Measurements from ENCODE around the gene SIK3.
A peak's percentile ranks its signal among the peaks of the same experiment; 100 is the strongest.

Gene SIK3

DNA sequence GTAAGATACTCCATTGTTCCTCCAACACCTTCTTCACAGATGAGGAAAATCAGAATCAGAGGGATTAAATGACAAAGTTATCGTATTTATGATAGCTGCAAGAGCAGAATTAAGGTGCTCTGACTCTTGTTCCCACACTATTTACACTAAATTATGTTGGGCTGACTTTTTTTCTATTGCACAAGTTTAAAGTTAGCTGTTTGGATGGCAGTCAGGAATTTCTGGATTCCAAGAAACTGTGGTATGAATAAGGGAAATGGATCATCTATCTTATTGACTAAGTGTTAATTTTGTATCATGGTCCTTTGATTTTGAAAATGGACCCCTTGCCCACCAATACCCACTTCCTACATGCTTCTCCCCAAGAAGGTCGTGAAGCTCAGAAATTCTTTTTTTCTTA lies 240.9 kb downstream of the SIK3 start:
- H3K4me3 ChIP-seq (ENCODE audit: low read depth in 1 of 2, low read length in 1 of 2), result no peak overlapping the region
- TF ChIP-seq, protein P1, sequence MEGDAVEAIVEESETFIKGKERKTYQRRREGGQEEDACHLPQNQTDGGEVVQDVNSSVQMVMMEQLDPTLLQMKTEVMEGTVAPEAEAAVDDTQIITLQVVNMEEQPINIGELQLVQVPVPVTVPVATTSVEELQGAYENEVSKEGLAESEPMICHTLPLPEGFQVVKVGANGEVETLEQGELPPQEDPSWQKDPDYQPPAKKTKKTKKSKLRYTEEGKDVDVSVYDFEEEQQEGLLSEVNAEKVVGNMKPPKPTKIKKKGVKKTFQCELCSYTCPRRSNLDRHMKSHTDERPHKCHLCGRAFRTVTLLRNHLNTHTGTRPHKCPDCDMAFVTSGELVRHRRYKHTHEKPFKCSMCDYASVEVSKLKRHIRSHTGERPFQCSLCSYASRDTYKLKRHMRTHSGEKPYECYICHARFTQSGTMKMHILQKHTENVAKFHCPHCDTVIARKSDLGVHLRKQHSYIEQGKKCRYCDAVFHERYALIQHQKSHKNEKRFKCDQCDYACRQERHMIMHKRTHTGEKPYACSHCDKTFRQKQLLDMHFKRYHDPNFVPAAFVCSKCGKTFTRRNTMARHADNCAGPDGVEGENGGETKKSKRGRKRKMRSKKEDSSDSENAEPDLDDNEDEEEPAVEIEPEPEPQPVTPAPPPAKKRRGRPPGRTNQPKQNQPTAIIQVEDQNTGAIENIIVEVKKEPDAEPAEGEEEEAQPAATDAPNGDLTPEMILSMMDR (IDR thresholded peaks at IDR 0.05), result no peak
- peaks cover 15 to 18% of the 10 kb centered on the region in 2 experiments for H3K4me1 ChIP-seq (ENCODE audit: control insufficient read depth in 1 of 2, insufficient read depth in 1 of 2, low read depth in 1 of 2, low read length in 1 of 2)
- H3K9me3 ChIP-seq, result no peaks in the 10 kb centered on the region
- H3K36me3 ChIP-seq, result peaks cover 82% of the 10 kb centered on the region
- H3K27ac ChIP-seq, result no peak overlapping the region
- H3K27me3 ChIP-seq, result no peaks in the 10 kb centered on the region

DNA sequence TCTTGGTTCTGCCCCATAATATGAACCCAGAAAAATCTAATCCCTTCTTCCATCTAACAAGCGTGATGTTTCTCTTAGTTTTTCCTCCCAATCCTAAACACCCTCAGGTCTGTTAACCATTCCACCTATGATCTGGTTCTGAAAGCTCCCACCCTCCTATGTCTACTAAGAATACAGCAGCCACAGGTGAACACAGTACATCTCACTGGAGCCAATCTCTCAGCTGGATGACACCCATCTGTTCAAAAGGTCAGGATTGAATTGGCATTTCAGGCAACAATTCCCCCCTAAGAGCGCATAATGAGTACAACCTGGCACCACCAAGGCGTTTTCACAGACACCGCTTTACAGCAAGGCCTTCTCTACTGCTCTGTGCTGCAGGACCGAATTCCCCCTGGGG lies 241.8 kb downstream of the SIK3 start:
- Histone ChIP-seq H3K36me3 (peaks cover 73% of the 10 kb centered on the region), H3K27ac (no peak overlapping the region), H3K4me1 (ENCODE audit: control insufficient read depth in 1 of 2, insufficient read depth in 1 of 2, low read depth in 1 of 2, low read length in 1 of 2) (peaks cover 24 to 27% of the 10 kb centered on the region in 2 experiments), H3K9me3 (no peaks in the 10 kb centered on the region), H3K4me3 (ENCODE audit: low read depth in 1 of 2, low read length in 1 of 2) (no peak overlapping the region), H3K27me3 (no peaks in the 10 kb centered on the region)
- TF ChIP-seq, protein P1 (IDR thresholded peaks at IDR 0.05), result no peak

DNA sequence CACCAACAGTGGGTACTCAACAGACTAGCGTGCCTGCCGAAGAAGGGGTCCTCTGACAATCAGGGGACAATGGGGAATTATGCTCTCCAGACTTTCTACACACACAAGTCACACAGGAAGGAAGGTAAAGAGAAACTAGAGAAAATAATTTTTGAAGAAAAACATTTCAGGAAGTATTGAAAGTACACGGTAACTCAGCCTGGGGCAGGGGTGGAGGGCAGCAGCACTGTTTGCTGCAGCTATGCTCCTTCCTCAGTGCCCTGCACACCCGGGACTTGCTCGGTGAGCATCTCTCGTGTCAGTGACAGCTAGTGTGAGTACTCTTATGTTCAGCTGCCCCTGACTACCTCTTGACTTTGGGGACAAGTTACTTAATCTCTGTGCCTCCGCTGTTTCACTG lies 242.8 kb downstream of the SIK3 start:
- Histone ChIP-seq H3K4me1 (ENCODE audit: control insufficient read depth in 1 of 2, insufficient read depth in 1 of 2, low read depth in 1 of 2, low read length in 1 of 2) (peaks cover 27 to 32% of the 10 kb centered on the region in 2 experiments), H3K27ac (no peak overlapping the region), H3K27me3 (no peaks in the 10 kb centered on the region), H3K36me3 (peaks cover 67% of the 10 kb centered on the region), H3K4me3 (ENCODE audit: low read depth in 1 of 2, low read length in 1 of 2) (no peak overlapping the region), H3K9me3 (no peaks in the 10 kb centered on the region)
- TF ChIP-seq, protein P1 (IDR thresholded peaks at IDR 0.05), result no peak

DNA sequence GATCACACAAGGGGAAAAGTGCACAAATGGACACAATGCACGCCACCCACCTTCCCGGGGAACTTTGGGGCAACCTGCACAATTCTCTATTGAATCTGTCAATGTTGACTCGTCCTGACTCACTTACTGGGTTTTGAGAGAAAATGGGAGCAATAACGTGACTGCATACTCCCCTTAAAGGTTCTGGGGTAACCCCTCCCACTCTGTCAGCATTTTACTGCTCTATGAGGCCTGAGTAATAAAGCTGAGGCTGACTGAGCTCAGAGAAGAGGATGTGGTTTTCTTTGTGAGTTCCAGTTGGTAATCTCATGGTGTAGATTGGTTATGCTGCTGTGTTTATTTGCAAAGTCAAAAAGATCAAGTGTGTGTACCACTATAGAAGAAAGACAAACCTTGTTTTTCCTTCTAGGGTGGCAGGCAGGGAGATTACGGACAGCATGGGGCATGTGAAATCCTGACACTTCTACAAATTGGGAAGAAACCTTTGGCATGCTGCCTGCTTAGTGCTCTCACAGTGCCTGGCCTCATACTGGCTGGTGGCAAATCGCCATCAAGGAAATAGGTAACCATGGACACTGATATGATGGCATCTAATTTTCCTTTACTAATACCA lies 244.7 kb downstream of the SIK3 start:
- no peaks in the 10 kb centered on the region for H3K9me3 ChIP-seq
- H3K4me1 ChIP-seq (ENCODE audit: control insufficient read depth in 1 of 2, insufficient read depth in 1 of 2, low read depth in 1 of 2, low read length in 1 of 2), result peaks cover 27 to 32% of the 10 kb centered on the region in 2 experiments
- no peaks in the 10 kb centered on the region for H3K27me3 ChIP-seq
- TF ChIP-seq, protein P1 (IDR thresholded peaks at IDR 0.05), result no peak
- peak overlapping the region; percentile 53 for H3K27ac ChIP-seq
- H3K36me3 ChIP-seq, result peaks cover 66% of the 10 kb centered on the region
- H3K4me3 ChIP-seq (ENCODE audit: low read depth in 1 of 2, low read length in 1 of 2), result no peak overlapping the region

DNA sequence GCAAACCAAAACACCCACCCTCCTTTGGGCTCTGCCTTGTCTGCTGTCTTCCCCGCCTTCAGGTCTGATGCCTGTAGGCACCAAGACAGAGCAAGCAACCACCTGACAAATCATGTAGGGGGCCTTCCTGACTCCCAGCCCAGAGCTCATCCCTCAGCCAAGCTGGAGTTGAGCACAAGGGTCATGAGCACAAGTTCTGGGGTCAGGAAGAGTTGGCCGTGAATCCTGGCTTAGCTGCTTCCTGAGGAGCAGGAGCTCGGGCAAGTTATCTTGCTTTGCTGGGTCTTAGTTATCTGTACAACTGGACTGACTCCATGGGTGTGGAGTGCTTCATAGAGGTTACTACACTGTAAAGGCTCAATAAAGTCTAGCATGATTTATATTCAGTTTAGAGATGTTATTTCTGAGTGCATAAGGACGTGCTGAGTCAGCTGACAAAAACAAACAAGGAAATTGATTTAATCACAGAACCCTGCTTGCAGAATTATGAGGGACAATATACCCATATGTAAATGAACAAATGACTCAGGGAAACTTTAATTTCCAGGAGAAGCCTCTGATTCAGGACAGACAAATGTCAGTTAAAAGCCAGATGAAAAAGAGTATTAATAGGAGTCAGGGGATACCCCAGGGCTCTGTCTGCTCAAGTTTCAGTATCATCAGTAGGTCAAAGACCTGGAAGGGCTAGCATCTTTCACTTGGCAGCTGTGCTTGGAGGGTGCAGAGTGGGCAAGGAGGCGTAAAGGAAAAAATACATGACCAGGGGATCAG lies 245.8 kb downstream of the SIK3 start:
- peak overlapping the region; percentile 62 for H3K27ac ChIP-seq
- H3K4me3 ChIP-seq (ENCODE audit: low read depth in 1 of 2, low read length in 1 of 2), result peak overlapping the region in 1 of 2 experiments; percentile 10
- peaks cover 27 to 32% of the 10 kb centered on the region in 2 experiments for H3K4me1 ChIP-seq (ENCODE audit: control insufficient read depth in 1 of 2, insufficient read depth in 1 of 2, low read depth in 1 of 2, low read length in 1 of 2)
- TF ChIP-seq, protein P1 (IDR thresholded peaks at IDR 0.05), result no peak
- peaks cover 66% of the 10 kb centered on the region for H3K36me3 ChIP-seq
- no peaks in the 10 kb centered on the region for H3K9me3 ChIP-seq
- H3K27me3 ChIP-seq, result no peaks in the 10 kb centered on the region
